MCF 10A (cell line): ENCODE results near the gene TMPRSS11A. TPM values are rescaled to one million over a fixed set of nuclear protein-coding genes. Genes with fewer than 3 reads are reported as not detected.

Experiments used
- BruUV-seq: library from RNA; stranded (reverse); fragments of 400-500 nt; replicated peaks from 2 replicates; lab custom pipeline; 2021; lab: Mats Ljungman, UMichigan
- CTCF ChIA-PET: fragments of 300-600 bp; sonication (Branson Sonifier 250); formaldehyde crosslinking; extraction: SDS; loops from one replicate; lab custom pipeline; 2021; ENCODE audit warnings: antibody characterized with exemption, inconsistent platforms; lab: Yijun Ruan, JAX
- POLR2A ChIA-PET: fragments of 300-600, 350-650 bp; sonication (Branson Sonifier 250); formaldehyde crosslinking; extraction: SDS; loops from one replicate; lab custom pipeline; 2020; ENCODE audit warnings: antibody characterized with exemption, inconsistent platforms; lab: Yijun Ruan, JAX
- DNase-seq: peaks from one replicate; pipeline ENCODE4 v3.0.0-alpha.2; 2018; ENCODE audit not compliant: unreplicated experiment
- H3K27ac Mint-ChIP-seq: one replicate; pipeline ENCODE4 v1.8.0; 2022; ENCODE audit warnings: mild to moderate bottlenecking, low read depth, mixed read lengths; ENCODE audit not compliant: unreplicated experiment
- H3K27me3 Mint-ChIP-seq: one replicate; pipeline ENCODE4 v1.8.0; 2022; ENCODE audit warnings: mixed read lengths; ENCODE audit not compliant: insufficient read depth, unreplicated experiment
- H3K36me3 Mint-ChIP-seq: one replicate; pipeline ENCODE4 v1.8.0; 2022; ENCODE audit warnings: mild to moderate bottlenecking, moderate library complexity, mixed read lengths; ENCODE audit not compliant: insufficient read depth, unreplicated experiment
- H3K4me1 Mint-ChIP-seq: one replicate; pipeline ENCODE4 v1.8.0; 2022; ENCODE audit warnings: mixed read lengths; ENCODE audit not compliant: insufficient read depth, unreplicated experiment
- H3K4me3 Mint-ChIP-seq: one replicate; pipeline ENCODE4 v1.8.0; 2022; ENCODE audit warnings: mild to moderate bottlenecking, moderate library complexity, mixed read lengths; ENCODE audit not compliant: unreplicated experiment
- H3K9me3 Mint-ChIP-seq: one replicate; pipeline ENCODE4 v1.8.0; 2022; ENCODE audit warnings: mixed read lengths; ENCODE audit not compliant: unreplicated experiment
- CTCF ChIP-seq: fragments of 200-600 bp; IDR thresholded peaks from one replicate; pipeline ENCODE4 v1.8.0; 2022; ENCODE audit warnings: antibody characterized with exemption, mild to moderate bottlenecking; ENCODE audit not compliant: unreplicated experiment
- intact Hi-C: fragments of 100-400 bp; cut with micrococcal nuclease; formaldehyde crosslinking; loops from 2 replicates; pipeline ENCODE4 v1.14.1; 2022
- total RNA-seq: library from RNA; stranded (reverse); gene quantifications from 2 replicates; pipeline ENCODE4 v1.2.3, GENCODE V29; 2022

Gene TMPRSS11A
- total RNA-seq, 1 experiment from 2014 or later, result not detected

- Mint-ChIP-seq H3K27ac (no peak within 1 kb of the TSS), H3K36me3 (no peaks in the 10 kb centered on the region), H3K27me3 (no peaks in the 10 kb centered on the region), H3K9me3 (no peaks in the 10 kb centered on the region), H3K4me1 (peaks cover 14% of the 10 kb centered on the region), H3K4me3 (no peak within 1 kb of the TSS)
- TF ChIP-seq CTCF, result no peak
- ChIA-PET POLR2A (no interaction called here), CTCF (interaction anchor here (0.6 to 1.7 kb wide), 4 partner anchors 12 to 260 kb away, joined by 3 to 4 read pairs (median 3); no protein-coding TSS in a partner anchor)
- DNase-seq, result no peak
- intact Hi-C loops, result no loop called here
- no TSS peak for BruUV-seq
Observed at GRCh38 chr4:67883902-67884301, 79.4 kb downstream of the TMPRSS11A start, which contains the start of gene TMPRSS11D. Gene TMPRSS11D, minus strand, starts transcription at chr4:67884002. Its CDS starts 69 bp downstream, at chr4:67883933.

- intact Hi-C loops, result no loop called here
- CTCF ChIA-PET, result interaction anchor here (0.8 to 1.7 kb wide), 4 partner anchors 10 to 260 kb away, joined by 3 to 4 read pairs (median 3); no protein-coding TSS in a partner anchor
- no peak for DNase-seq
- H3K36me3 Mint-ChIP-seq, result no peaks in the 10 kb centered on the region
- BruUV-seq, result no TSS peak
- H3K27ac Mint-ChIP-seq, result no peak overlapping the region
- no peaks in the 10 kb centered on the region for H3K27me3 Mint-ChIP-seq
- no peak for TF ChIP-seq CTCF
- POLR2A ChIA-PET, result no interaction called here
- peaks cover 14% of the 10 kb centered on the region for H3K4me1 Mint-ChIP-seq
- H3K9me3 Mint-ChIP-seq, result no peaks in the 10 kb centered on the region
- H3K4me3 Mint-ChIP-seq, result no peak overlapping the region
Observed at GRCh38 chr4:67883458-67883857, 79.8 kb downstream of the TMPRSS11A start.

- H3K36me3 Mint-ChIP-seq, result no peaks in the 10 kb centered on the region
- no peak for DNase-seq
- BruUV-seq, result no TSS peak
- intact Hi-C loops, result no loop called here
- H3K4me1 Mint-ChIP-seq, result peaks cover 7% of the 10 kb centered on the region
- no peaks in the 10 kb centered on the region for H3K9me3 Mint-ChIP-seq
- no peak overlapping the region for H3K4me3 Mint-ChIP-seq
- POLR2A ChIA-PET, result interaction anchor here (0.7 kb wide), 1 partner anchor 111 kb away, joined by 3 read pairs; no protein-coding TSS in a partner anchor
- TF ChIP-seq CTCF, result no peak
- no peaks in the 10 kb centered on the region for H3K27me3 Mint-ChIP-seq
- CTCF ChIA-PET, result interaction anchor here (1.3 to 2.8 kb wide), 2 partner anchors 10 to 295 kb away, joined by 3 to 5 read pairs; no protein-coding TSS in a partner anchor
- H3K27ac Mint-ChIP-seq, result no peak overlapping the region
Observed at GRCh38 chr4:67880866-67881610, 82.3 kb downstream of the TMPRSS11A start.

- no peaks in the 10 kb centered on the region for H3K36me3 Mint-ChIP-seq
- ChIA-PET CTCF (interaction anchor here (0.7 to 2.8 kb wide), 2 partner anchors 32 to 296 kb away, joined by 3 to 5 read pairs; no protein-coding TSS in a partner anchor), POLR2A (no interaction called here)
- no peak for TF ChIP-seq CTCF
- H3K9me3 Mint-ChIP-seq, result no peaks in the 10 kb centered on the region
- no peak overlapping the region for H3K4me3 Mint-ChIP-seq
- BruUV-seq, result no TSS peak
- H3K27me3 Mint-ChIP-seq, result no peaks in the 10 kb centered on the region
- intact Hi-C loops, result no loop called here
- H3K4me1 Mint-ChIP-seq, result peaks cover 4% of the 10 kb centered on the region
- DNase-seq, result no peak
- no peak overlapping the region for H3K27ac Mint-ChIP-seq
Observed at GRCh38 chr4:67879486-67879885, 83.8 kb downstream of the TMPRSS11A start.
